GM18858 (cell line): ENCODE data around the gene KBTBD7.

ENCODE experiments used
- ATAC-seq: cut with Tn5 transposase; IDR thresholded peaks from one replicate; pipeline ENCODE4 v1.9.1; 2021; ENCODE audit not compliant: unreplicated experiment

The KBTBD7 gene

GRCh38 chr13:41144576-41144975 lies 49.8 kb downstream of the KBTBD7 start:
- ATAC-seq, result no peak
